MM.1S (cell line): ENCODE measurements around the gene ACER2.

Experiments
- EZH2 ChIP-seq: fragments of 300-600 bp; sonication (generic); optimal IDR thresholded peaks from 2 replicates; pipeline ENCODE3; 2017; ENCODE audit warnings: low read depth, mild to moderate bottlenecking, antibody characterized with exemption, low read length, mixed read lengths
- EZH2phosphoT487 ChIP-seq: fragments of 300-600 bp; sonication (generic); IDR thresholded peaks from 2 replicates; pipeline ENCODE4 v1.6.1; 2018; ENCODE audit warnings: antibody characterized with exemption, low read length
- TF ChIP-seq, protein P1 (sequence below): fragments of 300-600 bp; sonication (generic); IDR thresholded peaks from 2 replicates; pipeline ENCODE4 v1.5.1; 2016; ENCODE audit warnings: antibody characterized with exemption, low read length, mixed read lengths

DNA sequence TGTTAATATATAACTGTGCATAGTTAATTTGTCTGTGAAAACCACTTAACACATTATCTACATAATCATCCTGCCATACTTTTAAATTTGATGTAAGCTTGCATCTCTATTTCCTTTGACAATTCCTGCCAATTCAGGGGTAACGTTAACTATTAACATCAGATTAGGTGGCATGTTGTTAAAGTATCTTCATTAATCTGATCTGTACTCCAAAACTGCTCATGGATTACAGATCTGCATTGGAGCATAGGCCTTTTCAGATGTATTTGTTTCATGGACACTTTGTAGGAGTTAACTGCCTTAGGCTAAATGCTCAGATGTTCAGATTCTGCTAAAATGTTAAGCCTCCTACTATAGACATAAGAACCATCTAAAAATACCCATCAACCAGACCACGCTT is 31.9 kb upstream of the ACER2 start:
- TF ChIP-seq, protein P1, sequence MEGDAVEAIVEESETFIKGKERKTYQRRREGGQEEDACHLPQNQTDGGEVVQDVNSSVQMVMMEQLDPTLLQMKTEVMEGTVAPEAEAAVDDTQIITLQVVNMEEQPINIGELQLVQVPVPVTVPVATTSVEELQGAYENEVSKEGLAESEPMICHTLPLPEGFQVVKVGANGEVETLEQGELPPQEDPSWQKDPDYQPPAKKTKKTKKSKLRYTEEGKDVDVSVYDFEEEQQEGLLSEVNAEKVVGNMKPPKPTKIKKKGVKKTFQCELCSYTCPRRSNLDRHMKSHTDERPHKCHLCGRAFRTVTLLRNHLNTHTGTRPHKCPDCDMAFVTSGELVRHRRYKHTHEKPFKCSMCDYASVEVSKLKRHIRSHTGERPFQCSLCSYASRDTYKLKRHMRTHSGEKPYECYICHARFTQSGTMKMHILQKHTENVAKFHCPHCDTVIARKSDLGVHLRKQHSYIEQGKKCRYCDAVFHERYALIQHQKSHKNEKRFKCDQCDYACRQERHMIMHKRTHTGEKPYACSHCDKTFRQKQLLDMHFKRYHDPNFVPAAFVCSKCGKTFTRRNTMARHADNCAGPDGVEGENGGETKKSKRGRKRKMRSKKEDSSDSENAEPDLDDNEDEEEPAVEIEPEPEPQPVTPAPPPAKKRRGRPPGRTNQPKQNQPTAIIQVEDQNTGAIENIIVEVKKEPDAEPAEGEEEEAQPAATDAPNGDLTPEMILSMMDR: no peak
- TF ChIP-seq EZH2phosphoT487: no peak
- TF ChIP-seq EZH2: no peak
